ENCODE data around the gene FGD4.

DNA sequence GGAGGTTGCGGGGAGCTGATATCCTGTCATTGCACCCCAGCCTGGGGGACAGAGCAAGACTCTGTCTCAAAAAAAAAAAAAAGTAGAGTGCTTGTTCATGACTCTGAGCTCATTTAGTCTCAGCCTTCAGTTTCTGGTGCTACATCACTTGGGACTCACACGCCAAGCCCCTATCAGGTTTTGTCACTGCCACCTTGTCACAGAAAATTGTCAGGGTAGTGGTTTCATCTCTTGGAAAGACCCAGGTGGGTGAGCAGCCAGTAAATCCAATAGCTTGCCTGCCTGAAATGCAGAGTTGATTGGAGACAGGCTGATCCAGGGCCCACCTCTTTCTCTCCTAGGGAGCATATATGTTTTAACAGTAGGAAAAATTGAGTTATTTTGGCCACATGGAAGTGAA is 113.0 kb downstream of the FGD4 start:
- TF ChIP-seq, protein P1, sequence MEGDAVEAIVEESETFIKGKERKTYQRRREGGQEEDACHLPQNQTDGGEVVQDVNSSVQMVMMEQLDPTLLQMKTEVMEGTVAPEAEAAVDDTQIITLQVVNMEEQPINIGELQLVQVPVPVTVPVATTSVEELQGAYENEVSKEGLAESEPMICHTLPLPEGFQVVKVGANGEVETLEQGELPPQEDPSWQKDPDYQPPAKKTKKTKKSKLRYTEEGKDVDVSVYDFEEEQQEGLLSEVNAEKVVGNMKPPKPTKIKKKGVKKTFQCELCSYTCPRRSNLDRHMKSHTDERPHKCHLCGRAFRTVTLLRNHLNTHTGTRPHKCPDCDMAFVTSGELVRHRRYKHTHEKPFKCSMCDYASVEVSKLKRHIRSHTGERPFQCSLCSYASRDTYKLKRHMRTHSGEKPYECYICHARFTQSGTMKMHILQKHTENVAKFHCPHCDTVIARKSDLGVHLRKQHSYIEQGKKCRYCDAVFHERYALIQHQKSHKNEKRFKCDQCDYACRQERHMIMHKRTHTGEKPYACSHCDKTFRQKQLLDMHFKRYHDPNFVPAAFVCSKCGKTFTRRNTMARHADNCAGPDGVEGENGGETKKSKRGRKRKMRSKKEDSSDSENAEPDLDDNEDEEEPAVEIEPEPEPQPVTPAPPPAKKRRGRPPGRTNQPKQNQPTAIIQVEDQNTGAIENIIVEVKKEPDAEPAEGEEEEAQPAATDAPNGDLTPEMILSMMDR (IDR thresholded peaks at IDR 0.05) = no peak
- no peak for TF ChIP-seq POLR2A (IDR thresholded peaks at IDR 0.05)

Data from prostate gland (tissue), 2 donors.